K562 (cell line): ENCODE data around the gene PNPLA8. TPM values are rescaled to one million over a fixed set of nuclear protein-coding genes. Genes with fewer than 3 reads are reported as not detected.
"Not testable (repeated sequence)": the region's sequence is repeated elsewhere in the genome, so short reads cannot be mapped to it uniquely, and the experiment has no call there.

ENCODE experiments used
- ATAC-seq: fragments of 200-7000 bp; cut with Tn5 transposase; 3 replicates; pipeline ENCODE4 v1.9.1; 2020; ENCODE audit warnings: moderate library complexity
- BruUV-seq: library from RNA; stranded (reverse); fragments of 400-500 nt; replicated peaks from 2 replicates; lab custom pipeline; 2021; lab: Mats Ljungman, UMichigan
- CTCF ChIA-PET: fragments of 300-600 bp; formaldehyde crosslinking; extraction: SDS; loops from one replicate; lab custom pipeline; 2021; ENCODE audit warnings: low intra/inter-chr PET ratio; lab: Yijun Ruan, JAX
- POLR2A ChIA-PET: fragments of 300-600, 350-650 bp; sonication (Branson Sonifier 250); formaldehyde crosslinking; extraction: SDS; loops from one replicate; lab custom pipeline; 2021; ENCODE audit warnings: antibody characterized with exemption, inconsistent platforms; lab: Yijun Ruan, JAX
- DNase-seq, 4 experiments: peaks; one replicate each; pipeline versions ENCODE4 v3.0.0 to v3.0.0-alpha.2; 2011 to 2018; ENCODE audit warnings: low spot score in 3 of 4, mixed read lengths in 3 of 4; ENCODE audit errors: extremely low read depth in 1 of 4
- FAIRE-seq: peaks from 2 replicates; lab custom pipeline; 2011; peaks lifted over from hg19 to GRCh38; lab: Jason Lieb, UNC
- H2AFZ ChIP-seq: 2 replicates; pipeline ENCODE4 v1.6.0; 2011; ENCODE audit warnings: low read depth, low read length, control low read depth, inconsistent platforms
- H3K27ac ChIP-seq: fragments of 200-600 bp; 3 replicates; pipeline ENCODE4 v1.8.0; 2011; ENCODE audit warnings: low read depth, mild to moderate bottlenecking, control low read depth, inconsistent platforms, low read length, moderate library complexity, mixed read lengths; ENCODE audit errors: extremely low read depth
- H3K27me3 ChIP-seq, 2 experiments: fragments of 300-600 bp in 1 of 2; 2 replicates in 1 of 2; 3 replicates in 1 of 2; pipeline versions ENCODE4 v1.6.0 to v1.8.0; 2011; ENCODE audit warnings: inconsistent platforms in 2 of 2, low read length in 2 of 2, mild to moderate bottlenecking in 1 of 2, mixed read lengths in 1 of 2, moderate library complexity in 1 of 2; ENCODE audit not compliant: control insufficient read depth in 2 of 2, insufficient read depth in 2 of 2
- H3K36me3 ChIP-seq: fragments of 300-600 bp; 3 replicates; pipeline ENCODE4 v1.8.0; 2011; ENCODE audit warnings: mild to moderate bottlenecking, low read length, inconsistent platforms; ENCODE audit not compliant: control insufficient read depth, insufficient read depth
- H3K4me1 ChIP-seq, 2 experiments: fragments of 200-600 bp in 1 of 2; replicated peaks in 1 of 2; 2 replicates in 1 of 2; 3 replicates in 1 of 2; pipeline versions ENCODE4 v1.5.1 to v1.8.0; 2011; ENCODE audit warnings: inconsistent platforms in 2 of 2, low read length in 2 of 2, mild to moderate bottlenecking in 1 of 2, mixed read lengths in 1 of 2, moderate library complexity in 1 of 2; ENCODE audit not compliant: control insufficient read depth in 2 of 2, insufficient read depth in 2 of 2
- H3K4me2 ChIP-seq: 2 replicates; pipeline ENCODE4 v1.6.1; 2011; ENCODE audit warnings: low read length, control low read depth, inconsistent platforms, mixed read lengths; ENCODE audit not compliant: insufficient read depth
- H3K4me3 ChIP-seq: fragments of 200-600 bp; sonication (generic), shearing (Covaris generic); 2 replicates; pipeline ENCODE4 v1.5.1; 2016; ENCODE audit warnings: control low read depth, inconsistent platforms
- H3K79me2 ChIP-seq: fragments of 200-600 bp; 3 replicates; pipeline ENCODE4 v1.8.0; 2011; ENCODE audit warnings: low read length, inconsistent platforms; ENCODE audit not compliant: control insufficient read depth, insufficient read depth
- H3K9ac ChIP-seq, 2 experiments: 2 replicates each; pipeline versions ENCODE4 v1.6.0 to v1.6.1; 2011; ENCODE audit warnings: low read depth in 2 of 2, low read length in 2 of 2, control low read depth in 1 of 2, inconsistent platforms in 1 of 2, mild to moderate bottlenecking in 1 of 2, mixed read lengths in 1 of 2; ENCODE audit not compliant: insufficient read depth in 1 of 2
- H3K9me1 ChIP-seq: one replicate; pipeline ENCODE4 v1.6.0; 2011; ENCODE audit warnings: inconsistent platforms, mild to moderate bottlenecking, low read length, moderate library complexity; ENCODE audit not compliant: control insufficient read depth, insufficient read depth
- H3K9me3 ChIP-seq: replicated peaks from 2 replicates; pipeline ENCODE4 v1.5.1; 2011; ENCODE audit warnings: low read depth, low read length, inconsistent platforms; ENCODE audit not compliant: control insufficient read depth, insufficient read depth
- H4K20me1 ChIP-seq: replicated peaks from 2 replicates; pipeline ENCODE4 v1.6.1; 2011; ENCODE audit warnings: low read length, inconsistent platforms, mixed read lengths; ENCODE audit not compliant: control insufficient read depth, insufficient read depth
- BCOR ChIP-seq: fragments of 450-650 bp; IDR thresholded peaks from 2 replicates; pipeline ENCODE4 v1.6.1; 2016
- ELF1 ChIP-seq: fragments of 200-800 bp; sonication (Bioruptor generic); IDR thresholded peaks from 2 replicates; pipeline ENCODE4 v1.6.1; 2016; ENCODE audit warnings: missing genetic modification characterization, missing compliant biosample characterization
- FOSL1 ChIP-seq: fragments of 200-800 bp; sonication (Bioruptor generic); conservative IDR thresholded peaks from 2 replicates; pipeline ENCODE4 v1.6.1; 2016; ENCODE audit warnings: missing genetic modification characterization, missing compliant biosample characterization
- MYC ChIP-seq, 2 experiments: fragments of 250-450 bp in 1 of 2; sonication (Bioruptor Pico) in 1 of 2; IDR thresholded peaks; 2 replicates each; pipeline versions ENCODE4 v1.5.1 to v1.6.1; 2012 to 2021; ENCODE audit warnings: low read depth in 2 of 2, borderline replicate concordance in 1 of 2, improper control_type of control experiment in 1 of 2, low read length in 1 of 2, mild to moderate bottlenecking in 1 of 2, moderate library complexity in 1 of 2
- RFX7 ChIP-seq: fragments of 250-450 bp; sonication (Bioruptor Pico); IDR thresholded peaks from 2 replicates; pipeline ENCODE4 v1.5.1; 2021; ENCODE audit warnings: mild to moderate bottlenecking
- ZZZ3 ChIP-seq: fragments of 450-650 bp; IDR thresholded peaks from 2 replicates; pipeline ENCODE4 v1.6.1; 2016; ENCODE audit warnings: antibody characterized with exemption, mild to moderate bottlenecking, moderate library complexity
- WGBS: fragments of 100-300 bp; shearing (Covaris generic); methylation state at CpG from one replicate; pipeline ENCODE4 v1.1.6; 2016; ENCODE audit warnings: low coverage, mixed read lengths; ENCODE audit not compliant: insufficient coverage; ENCODE audit errors: missing lambda C conversion rate; 5-methylcytosine and 5-hydroxymethylcytosine counted together
- in situ Hi-C: fragments of 300-500 bp; cut with MboI; formaldehyde crosslinking; loops from 4 replicates; pipeline ENCODE4 v1.15.0; 2018; ENCODE audit warnings: inconsistent platforms, mixed read lengths
- intact Hi-C: fragments of 100-400 bp; cut with micrococcal nuclease; formaldehyde crosslinking; loops from 2 replicates; pipeline ENCODE4 v1.14.2; 2022
- polyA plus RNA-seq, 8 experiments: library from polyadenylated mRNA; depleted of rRNA in 4 of 8; stranded (reverse) in 5 of 8; unstranded in 3 of 8; fragments of >200 nt; fragmentation: Nextera tagmentation in 2 of 8; fragmentation: Illumina TruSeq in 1 of 8; extraction: Ambion mirVana in 2 of 8; extraction: Trizol in 1 of 8; gene quantifications; 2 replicates each; pipeline versions ENCODE4 v1.2.1 to v1.2.3, GENCODE V29; 2011 to 2014; ENCODE audit warnings: inconsistent platforms in 1 of 8, missing spikeins in 1 of 8
- total RNA-seq, 7 experiments: library from RNA; depleted of rRNA in 6 of 7; stranded (reverse); fragments of >200 nt in 6 of 7; fragmentation: Illumina TruSeq in 2 of 7; extraction: Trizol in 2 of 7; gene quantifications; 2 replicates each; pipeline versions ENCODE4 v1.2.1 to v1.2.3, GENCODE V29; 2011 to 2021; ENCODE audit warnings: low replicate concordance in 1 of 7
- TF ChIP-seq, protein P1 (sequence below): fragments of 450-650 bp; formaldehyde crosslinking; IDR thresholded peaks from 2 replicates; pipeline ENCODE4 v1.4.0; 2022; ENCODE audit warnings: mild to moderate bottlenecking, moderate library complexity
- TF ChIP-seq, protein P2 (sequence below): fragments of 250-450 bp; sonication (Bioruptor Pico); IDR thresholded peaks from 2 replicates; pipeline ENCODE4 v1.4.0; 2020; ENCODE audit warnings: mild to moderate bottlenecking
- TF ChIP-seq, protein P3 (sequence below): sonication (generic); IDR thresholded peaks from 2 replicates; pipeline ENCODE4 v1.6.1; 2016
- TF ChIP-seq, protein P4 (sequence below), 3 experiments: fragments of 200-800 bp in 1 of 3; sonication (Bioruptor generic) in 1 of 3; sonication (generic) in 1 of 3; formaldehyde crosslinking in 1 of 3; IDR thresholded peaks; 2 replicates each; pipeline versions ENCODE4 v1.6.1 to v1.8.0; 2016 to 2022; ENCODE audit warnings: mild to moderate bottlenecking in 2 of 3, missing compliant biosample characterization in 2 of 3, missing genetic modification characterization in 2 of 3, missing genetic modification reagents in 1 of 3

Gene PNPLA8
- total and polyA plus RNA-seq, 9 of the 15 experiments (the other 6 are each of a cell fraction or from before 2014, with no cell fraction given): 12.8 to 27.6 (median 16.3) TPM

DNA sequence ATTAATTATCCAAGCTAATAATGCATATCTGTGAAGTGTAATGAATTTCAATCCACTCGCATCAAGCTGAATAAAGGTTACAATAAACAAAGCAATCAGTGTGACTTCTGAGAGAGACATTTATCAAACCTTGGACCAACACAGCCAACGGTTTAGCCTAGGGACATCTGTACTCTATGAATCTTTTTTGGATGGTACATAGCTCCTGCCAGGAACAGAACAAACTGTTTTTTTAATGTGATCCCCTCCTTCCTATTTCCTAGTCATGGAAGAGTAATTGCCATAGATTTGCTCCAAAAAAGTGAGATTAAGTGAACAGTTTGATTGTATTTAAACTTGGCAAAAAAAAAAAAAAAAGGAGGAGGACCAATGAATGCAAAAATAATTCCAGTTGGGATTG, 58.5 kb downstream of the PNPLA8 start:
- H3K9me1 ChIP-seq: no peaks in the 10 kb centered on the region
- no peak for DNase-seq
- no peaks in the 10 kb centered on the region for H3K79me2 ChIP-seq
- FAIRE-seq: no peak
- H3K36me3 ChIP-seq: no peaks in the 10 kb centered on the region
- H3K4me2 ChIP-seq: no peak overlapping the region
- H3K4me3 ChIP-seq: no peak overlapping the region
- H3K27ac ChIP-seq: no peak overlapping the region
- TF ChIP-seq FOSL1 (no peak), ELF1 (tag) (no peak), MYC (IDR thresholded peaks at IDR 0.05; ENCODE audit: low read depth, low read length) (no peak), MYC (CRISPR knock-in tag; IDR thresholded peaks at IDR 0.05; ENCODE audit: borderline replicate concordance, low read depth) (no peak), ZZZ3 (no peak), RFX7 (no peak), BCOR (no peak)
- TF ChIP-seq, protein P1, sequence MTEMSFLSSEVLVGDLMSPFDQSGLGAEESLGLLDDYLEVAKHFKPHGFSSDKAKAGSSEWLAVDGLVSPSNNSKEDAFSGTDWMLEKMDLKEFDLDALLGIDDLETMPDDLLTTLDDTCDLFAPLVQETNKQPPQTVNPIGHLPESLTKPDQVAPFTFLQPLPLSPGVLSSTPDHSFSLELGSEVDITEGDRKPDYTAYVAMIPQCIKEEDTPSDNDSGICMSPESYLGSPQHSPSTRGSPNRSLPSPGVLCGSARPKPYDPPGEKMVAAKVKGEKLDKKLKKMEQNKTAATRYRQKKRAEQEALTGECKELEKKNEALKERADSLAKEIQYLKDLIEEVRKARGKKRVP (CRISPR knock-in tag): no peak
- TF ChIP-seq, protein P2, sequence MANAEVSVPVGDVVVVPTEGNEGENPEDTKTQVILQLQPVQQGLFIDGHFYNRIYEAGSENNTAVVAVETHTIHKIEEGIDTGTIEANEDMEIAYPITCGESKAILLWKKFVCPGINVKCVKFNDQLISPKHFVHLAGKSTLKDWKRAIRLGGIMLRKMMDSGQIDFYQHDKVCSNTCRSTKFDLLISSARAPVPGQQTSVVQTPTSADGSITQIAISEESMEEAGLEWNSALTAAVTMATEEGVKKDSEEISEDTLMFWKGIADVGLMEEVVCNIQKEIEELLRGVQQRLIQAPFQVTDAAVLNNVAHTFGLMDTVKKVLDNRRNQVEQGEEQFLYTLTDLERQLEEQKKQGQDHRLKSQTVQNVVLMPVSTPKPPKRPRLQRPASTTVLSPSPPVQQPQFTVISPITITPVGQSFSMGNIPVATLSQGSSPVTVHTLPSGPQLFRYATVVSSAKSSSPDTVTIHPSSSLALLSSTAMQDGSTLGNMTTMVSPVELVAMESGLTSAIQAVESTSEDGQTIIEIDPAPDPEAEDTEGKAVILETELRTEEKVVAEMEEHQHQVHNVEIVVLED: no peak
- TF ChIP-seq, protein P3, sequence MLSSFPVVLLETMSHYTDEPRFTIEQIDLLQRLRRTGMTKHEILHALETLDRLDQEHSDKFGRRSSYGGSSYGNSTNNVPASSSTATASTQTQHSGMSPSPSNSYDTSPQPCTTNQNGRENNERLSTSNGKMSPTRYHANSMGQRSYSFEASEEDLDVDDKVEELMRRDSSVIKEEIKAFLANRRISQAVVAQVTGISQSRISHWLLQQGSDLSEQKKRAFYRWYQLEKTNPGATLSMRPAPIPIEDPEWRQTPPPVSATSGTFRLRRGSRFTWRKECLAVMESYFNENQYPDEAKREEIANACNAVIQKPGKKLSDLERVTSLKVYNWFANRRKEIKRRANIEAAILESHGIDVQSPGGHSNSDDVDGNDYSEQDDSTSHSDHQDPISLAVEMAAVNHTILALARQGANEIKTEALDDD: no peak
- TF ChIP-seq, protein P4, sequence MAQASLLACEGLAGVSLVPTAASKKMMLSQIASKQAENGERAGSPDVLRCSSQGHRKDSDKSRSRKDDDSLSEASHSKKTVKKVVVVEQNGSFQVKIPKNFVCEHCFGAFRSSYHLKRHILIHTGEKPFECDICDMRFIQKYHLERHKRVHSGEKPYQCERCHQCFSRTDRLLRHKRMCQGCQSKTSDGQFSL (CRISPR knock-in tag; IDR thresholded peaks at IDR 0.05): no peak
- TF ChIP-seq, protein P4 (tag; IDR thresholded peaks at IDR 0.05): no peak
- WGBS: 3% methylated on average over 2 of the region's 2 CpGs
- ChIA-PET CTCF (no interaction called here), POLR2A (interaction anchor here (0.8 kb wide), 1 partner anchor 21 kb away, joined by 3 read pairs; no protein-coding TSS in a partner anchor)
- intact Hi-C loops: no loop called here
- H3K4me1 ChIP-seq: 0 out of 5 replicates have a peak, but pooled peaks cover 0 to 3% of the 10 kb centered on the region in 2 experiments
- peaks cover 0 to 8% of the 10 kb centered on the region in 2 experiments; a peak in 3 of 5 replicates for H3K27me3 ChIP-seq
- in situ Hi-C loops: no loop called here
- no peaks in the 10 kb centered on the region for H4K20me1 ChIP-seq
- BruUV-seq: no TSS peak
- H3K9me3 ChIP-seq: no peaks in the 10 kb centered on the region
- H3K9ac ChIP-seq: no peak overlapping the region
- no peak for ATAC-seq
- no peak overlapping the region for H2AFZ ChIP-seq

DNA sequence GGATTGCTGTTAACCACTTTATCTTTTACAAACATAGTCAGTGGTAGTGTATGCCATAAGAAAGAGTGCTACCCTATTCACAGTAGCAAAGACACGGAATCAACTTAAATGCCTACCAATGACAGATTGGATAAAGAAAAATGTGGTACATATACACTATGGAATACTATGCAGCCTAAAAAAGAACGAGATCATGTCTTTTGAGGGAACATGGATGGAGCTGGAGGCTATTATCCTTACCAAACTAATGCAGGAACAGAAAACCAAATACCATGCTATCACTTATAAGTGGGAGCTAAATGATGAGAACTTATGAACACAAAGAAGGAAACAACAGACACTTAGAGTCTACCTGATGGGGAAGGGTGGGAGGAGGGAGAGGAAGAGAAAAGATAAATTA, 59.6 kb downstream of the PNPLA8 start:
- CTCF ChIA-PET, H3K4me3 ChIP-seq, FAIRE-seq, H3K9ac ChIP-seq, in situ Hi-C loops, BruUV-seq, H3K4me1 ChIP-seq, H3K9me1 ChIP-seq, H3K4me2 ChIP-seq, H3K27ac ChIP-seq, H3K9me3 ChIP-seq, H3K36me3 ChIP-seq, H3K79me2 ChIP-seq, intact Hi-C loops, DNase-seq, ATAC-seq, H4K20me1 ChIP-seq, H2AFZ ChIP-seq: not testable (repeated sequence)
- POLR2A ChIA-PET: interaction anchor here (0.6 kb wide), 1 partner anchor 79 kb away, joined by 3 read pairs; no protein-coding TSS in a partner anchor
- H3K27me3 ChIP-seq: peaks cover 7 to 18% of the 10 kb centered on the region in 2 experiments
- 0% methylated on average over 2 of the region's 2 CpGs for WGBS
